Neural progenitor cell (in vitro differentiated cells): Measurements from ENCODE around the gene COX7A2L. TPM values are rescaled to one million over a fixed set of nuclear protein-coding genes. Genes with fewer than 3 reads are reported as not detected.

ENCODE experiments used
- DNase-seq: peaks from one replicate; pipeline ENCODE4 v3.0.0-alpha.2; 2016; ENCODE audit warnings: low spot score
- H2AFZ ChIP-seq: fragments of 200-600 bp; sonication (generic); replicated peaks from 2 replicates; pipeline ENCODE4 v1.6.1; 2016; ENCODE audit warnings: antibody characterized with exemption
- H3F3A ChIP-seq: fragments of 200-600 bp; sonication (generic); 2 replicates; pipeline ENCODE4 v1.6.1; 2016; ENCODE audit warnings: antibody characterized with exemption, low read depth
- H3K27ac ChIP-seq: fragments of 200-600 bp; sonication (generic); 2 replicates; pipeline ENCODE4 v1.5.1; 2016; ENCODE audit warnings: mild to moderate bottlenecking
- H3K27me3 ChIP-seq: fragments of 200-600 bp; sonication (generic); 2 replicates; pipeline ENCODE4 v1.6.1; 2016; ENCODE audit warnings: mild to moderate bottlenecking, moderate library complexity
- H3K36me3 ChIP-seq: fragments of 200-600 bp; sonication (generic); 2 replicates; pipeline ENCODE4 v1.5.1; 2016
- H3K4me1 ChIP-seq: fragments of 200-600 bp; sonication (generic); 2 replicates; pipeline ENCODE4 v1.6.1; 2016; ENCODE audit warnings: mixed run types
- H3K4me2 ChIP-seq: fragments of 200-600 bp; sonication (generic); 2 replicates; pipeline ENCODE4 v1.6.1; 2016
- H3K4me3 ChIP-seq: fragments of 200-600 bp; sonication (generic); 2 replicates; pipeline ENCODE4 v1.5.1; 2016
- H3K79me2 ChIP-seq: fragments of 200-600 bp; sonication (generic); 2 replicates; pipeline ENCODE4 v1.6.1; 2016; ENCODE audit warnings: low read depth
- H3K9ac ChIP-seq: fragments of 200-600 bp; sonication (generic); 2 replicates; pipeline ENCODE4 v1.6.1; 2016
- H3K9me3 ChIP-seq: fragments of 200-600 bp; sonication (generic); 2 replicates; pipeline ENCODE4 v1.5.1; 2016; ENCODE audit warnings: low read depth
- H4K20me1 ChIP-seq: fragments of 200-600 bp; sonication (generic); 2 replicates; pipeline ENCODE4 v1.6.1; 2016; ENCODE audit warnings: low read depth
- H3K27ac Mint-ChIP-seq: 3 replicates; pipeline ENCODE4 v1.8.0; 2021; ENCODE audit warnings: mixed read lengths
- H3K27me3 Mint-ChIP-seq: 2 replicates; pipeline ENCODE4 v1.8.0; 2022; ENCODE audit warnings: low read depth, mild to moderate bottlenecking, inconsistent platforms, moderate library complexity, mixed read lengths; ENCODE audit not compliant: insufficient read depth
- H3K36me3 Mint-ChIP-seq: 3 replicates; pipeline ENCODE4 v1.8.0; 2021; ENCODE audit warnings: mixed read lengths
- H3K4me1 Mint-ChIP-seq: 3 replicates; pipeline ENCODE4 v1.8.0; 2021; ENCODE audit warnings: mixed read lengths
- H3K4me3 Mint-ChIP-seq: 3 replicates; pipeline ENCODE4 v1.8.0; 2021; ENCODE audit warnings: mild to moderate bottlenecking, moderate library complexity, mixed read lengths
- H3K9me3 Mint-ChIP-seq: 3 replicates; pipeline ENCODE4 v1.8.0; 2020; ENCODE audit warnings: mixed read lengths
- CTCF ChIP-seq: fragments of 200-600 bp; sonication (generic); IDR thresholded peaks from 2 replicates; pipeline ENCODE4 v1.5.1; 2017; ENCODE audit warnings: antibody characterized with exemption, mild to moderate bottlenecking
- EZH2 ChIP-seq: fragments of 200-600 bp; sonication (generic); IDR thresholded peaks from 2 replicates; pipeline ENCODE4 v1.6.1; 2017; ENCODE audit warnings: antibody characterized with exemption, mild to moderate bottlenecking, moderate library complexity
- EZH2phosphoT487 ChIP-seq: fragments of 200-600 bp; sonication (generic); IDR thresholded peaks from 2 replicates; pipeline ENCODE4 v1.6.1; 2017; ENCODE audit warnings: antibody characterized with exemption
- total RNA-seq: library from RNA; depleted of rRNA; stranded (reverse); fragments of >200 nt; gene quantifications from 2 replicates; pipeline ENCODE4 v1.2.3, GENCODE V29; 2015; ENCODE audit warnings: low replicate concordance

Gene COX7A2L
- total RNA-seq, 1 donor from 2014 or later = 292 TPM

- H3K27ac ChIP-seq = no peak overlapping the region
- Mint-ChIP-seq H3K36me3 (peaks cover 43% of the 10 kb centered on the region), H3K27me3 (peaks cover 10% of the 10 kb centered on the region), H3K4me1 (peaks cover 28% of the 10 kb centered on the region), H3K9me3 (peaks cover 2% of the 10 kb centered on the region), H3K4me3 (no peak overlapping the region), H3K27ac (no peak overlapping the region)
- peaks cover 10% of the 10 kb centered on the region for H3K79me2 ChIP-seq
- H3K27me3 ChIP-seq = no peaks in the 10 kb centered on the region
- DNase-seq = no peak
- no peak overlapping the region for H3K4me2 ChIP-seq
- peaks cover 4% of the 10 kb centered on the region for H3F3A ChIP-seq
- peaks cover 9% of the 10 kb centered on the region for H4K20me1 ChIP-seq
- H3K9ac ChIP-seq = no peak overlapping the region
- H3K9me3 ChIP-seq = no peaks in the 10 kb centered on the region
- H3K36me3 ChIP-seq = no peaks in the 10 kb centered on the region
- TF ChIP-seq EZH2 = no peak
- TF ChIP-seq CTCF = no peak
- no peak for TF ChIP-seq EZH2phosphoT487
- no peak overlapping the region for H3K4me3 ChIP-seq
- no peak overlapping the region for H2AFZ ChIP-seq
- H3K4me1 ChIP-seq = peaks cover 5% of the 10 kb centered on the region
Observed at GRCh38 chr2:42340938-42341636, 19.9 kb downstream of the COX7A2L start.

GRCh38 chr2:42340045-42340937 lies 20.7 kb downstream of the COX7A2L start:
- no peak for TF ChIP-seq EZH2phosphoT487
- no peak for TF ChIP-seq EZH2
- TF ChIP-seq CTCF = no peak
- no peak overlapping the region for H3K27ac ChIP-seq
- H3K4me1 ChIP-seq = peaks cover 10% of the 10 kb centered on the region
- peaks cover 36% of the 10 kb centered on the region for H3K4me1 Mint-ChIP-seq
- H3K79me2 ChIP-seq = peaks cover 10% of the 10 kb centered on the region
- no peaks in the 10 kb centered on the region for H3K27me3 ChIP-seq
- peaks cover 6% of the 10 kb centered on the region for H3F3A ChIP-seq
- H4K20me1 ChIP-seq = peaks cover 8% of the 10 kb centered on the region
- H3K4me3 Mint-ChIP-seq = no peak overlapping the region
- no peaks in the 10 kb centered on the region for H3K36me3 ChIP-seq
- no peak overlapping the region for H2AFZ ChIP-seq
- H3K27ac Mint-ChIP-seq = peak overlapping the region; percentile 90
- peaks cover 39% of the 10 kb centered on the region for H3K36me3 Mint-ChIP-seq
- H3K9me3 Mint-ChIP-seq = peaks cover 2% of the 10 kb centered on the region
- peaks cover 10% of the 10 kb centered on the region for H3K27me3 Mint-ChIP-seq
- H3K9ac ChIP-seq = no peak overlapping the region
- no peak overlapping the region for H3K4me3 ChIP-seq
- no peaks in the 10 kb centered on the region for H3K9me3 ChIP-seq
- H3K4me2 ChIP-seq = no peak overlapping the region
- DNase-seq = no peak

- TF ChIP-seq CTCF (no peak), EZH2phosphoT487 (no peak), EZH2 (no peak)
- Histone ChIP-seq H3K4me1 (peaks cover 10% of the 10 kb centered on the region), H3K4me2 (no peak overlapping the region), H3K27ac (no peak overlapping the region), H3K79me2 (peaks cover 4% of the 10 kb centered on the region), H3K36me3 (no peaks in the 10 kb centered on the region), H3K27me3 (no peaks in the 10 kb centered on the region), H3K9ac (no peak overlapping the region), H3F3A (peaks cover 6% of the 10 kb centered on the region), H4K20me1 (peaks cover 8% of the 10 kb centered on the region), H3K4me3 (no peak overlapping the region), H2AFZ (no peak overlapping the region), H3K9me3 (no peaks in the 10 kb centered on the region)
- Mint-ChIP-seq H3K4me3 (no peak overlapping the region), H3K9me3 (peaks cover 2% of the 10 kb centered on the region), H3K27ac (peak overlapping the region; percentile 90), H3K27me3 (peaks cover 10% of the 10 kb centered on the region), H3K4me1 (peaks cover 37% of the 10 kb centered on the region), H3K36me3 (peaks cover 39% of the 10 kb centered on the region)
- DNase-seq = peak; percentile 24
Observed at GRCh38 chr2:42339191-42339912, 21.7 kb downstream of the COX7A2L start.
